ENCODE results near the gene C11orf54.
"Not testable (repeated sequence)": the region's sequence is repeated elsewhere in the genome, so short reads cannot be mapped to it uniquely, and the experiment has no call there.

Gene C11orf54

GRCh38 chr11:93772123-93772522 lies 30.7 kb downstream of the C11orf54 start:
- Histone ChIP-seq H3K9ac (ENCODE audit: low read length) (no peak overlapping the region), H3K79me1 (ENCODE audit: low read length) (no peaks in the 10 kb centered on the region), H4K8ac (ENCODE audit: low read depth, low read length) (no peak overlapping the region), H3K4me2 (ENCODE audit: low read length) (no peak overlapping the region), H3K79me2 (ENCODE audit: control insufficient read depth, insufficient read depth, low read length, poor library complexity) (no peaks in the 10 kb centered on the region), H3K4me3 (ENCODE audit: low read depth, low read length) (no peak overlapping the region), H3K27ac (ENCODE audit: low read depth, low read length) (no peak overlapping the region), H2AK5ac (ENCODE audit: low read length) (no peak overlapping the region), H3K18ac (ENCODE audit: low read length) (no peak overlapping the region), H2AFZ (ENCODE audit: insufficient read depth, low read length, poor library complexity) (no peak overlapping the region), H3K9me3 (ENCODE audit: insufficient read depth, low read depth, low read length) (no peaks in the 10 kb centered on the region), H3K14ac (ENCODE audit: low read length) (no peak overlapping the region), H3K4ac (ENCODE audit: low read depth, low read length) (no peak overlapping the region), H2BK5ac (ENCODE audit: low read depth, low read length, poor library complexity) (no peak overlapping the region), H3K36me3 (ENCODE audit: control insufficient read depth in 1 of 2, insufficient read depth in 2 of 2, low read length in 2 of 2) (no peaks in the 10 kb centered on the region), H4K12ac (ENCODE audit: low read depth, low read length) (no peak overlapping the region), H2BK12ac (ENCODE audit: low read length) (no peak overlapping the region), H3K27me3 (ENCODE audit: insufficient read depth, low read length) (no peaks in the 10 kb centered on the region), H3K23ac (ENCODE audit: low read length) (no peak overlapping the region), H3K4me1 (ENCODE audit: control insufficient read depth in 1 of 2, insufficient read depth in 2 of 2, low read length in 2 of 2) (no peaks in the 10 kb centered on the region), H4K91ac (ENCODE audit: low read depth, low read length) (no peak overlapping the region), H2BK120ac (ENCODE audit: insufficient read depth, low read length, poor library complexity) (no peak overlapping the region)
- no CpG with 5 or more reads among the region's 4 CpGs for WGBS (ENCODE audit: extremely low coverage, insufficient coverage, insufficient read length)
- peak; percentile 11 to 41 for DNase-seq

- Histone ChIP-seq H3K23ac (ENCODE audit: low read length) (no peak overlapping the region), H2BK12ac (ENCODE audit: low read length) (no peak overlapping the region), H3K18ac (ENCODE audit: low read length) (no peak overlapping the region), H3K14ac (ENCODE audit: low read length) (no peak overlapping the region), H4K12ac (ENCODE audit: low read depth, low read length) (no peak overlapping the region), H3K79me2 (ENCODE audit: control insufficient read depth, insufficient read depth, low read length, poor library complexity) (no peaks in the 10 kb centered on the region), H3K79me1 (ENCODE audit: low read length) (no peaks in the 10 kb centered on the region), H2BK120ac (ENCODE audit: insufficient read depth, low read length, poor library complexity) (no peak overlapping the region), H3K36me3 (ENCODE audit: control insufficient read depth in 1 of 2, insufficient read depth in 2 of 2, low read length in 2 of 2) (no peaks in the 10 kb centered on the region), H3K9me3 (ENCODE audit: insufficient read depth, low read depth, low read length) (no peaks in the 10 kb centered on the region), H2BK5ac (ENCODE audit: low read depth, low read length, poor library complexity) (no peak overlapping the region), H2AK5ac (ENCODE audit: low read length) (no peak overlapping the region), H3K27me3 (ENCODE audit: insufficient read depth, low read length) (no peaks in the 10 kb centered on the region), H3K9ac (ENCODE audit: low read length) (no peak overlapping the region), H4K8ac (ENCODE audit: low read depth, low read length) (no peak overlapping the region), H3K4me2 (ENCODE audit: low read length) (no peak overlapping the region), H3K4me1 (ENCODE audit: control insufficient read depth in 1 of 2, insufficient read depth in 2 of 2, low read length in 2 of 2) (no peaks in the 10 kb centered on the region), H3K27ac (ENCODE audit: low read depth, low read length) (no peak overlapping the region), H4K91ac (ENCODE audit: low read depth, low read length) (no peak overlapping the region), H3K4ac (ENCODE audit: low read depth, low read length) (no peak overlapping the region), H2AFZ (ENCODE audit: insufficient read depth, low read length, poor library complexity) (no peak overlapping the region), H3K4me3 (ENCODE audit: low read depth, low read length) (no peak overlapping the region)
- WGBS (ENCODE audit: extremely low coverage, insufficient coverage, insufficient read length): no CpG with 5 or more reads among the region's 3 CpGs
- no peak for DNase-seq
Measured at GRCh38 chr11:93773045-93773477, 31.6 kb downstream of the C11orf54 start.

- Histone ChIP-seq H3K14ac (ENCODE audit: low read length) (no peak overlapping the region), H3K4me2 (ENCODE audit: low read length) (no peak overlapping the region), H3K23ac (ENCODE audit: low read length) (no peak overlapping the region), H3K18ac (ENCODE audit: low read length) (no peak overlapping the region), H3K27me3 (ENCODE audit: insufficient read depth, low read length) (no peaks in the 10 kb centered on the region), H3K4me3 (ENCODE audit: low read depth, low read length) (no peak overlapping the region), H3K79me2 (ENCODE audit: control insufficient read depth, insufficient read depth, low read length, poor library complexity) (no peaks in the 10 kb centered on the region), H4K12ac (ENCODE audit: low read depth, low read length) (peak overlapping the region; percentile 25), H2BK12ac (ENCODE audit: low read length) (no peak overlapping the region), H3K36me3 (ENCODE audit: control insufficient read depth in 1 of 2, insufficient read depth in 2 of 2, low read length in 2 of 2) (no peaks in the 10 kb centered on the region), H2AFZ (ENCODE audit: insufficient read depth, low read length, poor library complexity) (no peak overlapping the region), H2AK5ac (ENCODE audit: low read length) (no peak overlapping the region), H3K9ac (ENCODE audit: low read length) (no peak overlapping the region), H3K9me3 (ENCODE audit: insufficient read depth, low read depth, low read length) (no peaks in the 10 kb centered on the region), H2BK5ac (ENCODE audit: low read depth, low read length, poor library complexity) (no peak overlapping the region), H3K4ac (ENCODE audit: low read depth, low read length) (no peak overlapping the region), H4K8ac (ENCODE audit: low read depth, low read length) (no peak overlapping the region), H4K91ac (ENCODE audit: low read depth, low read length) (no peak overlapping the region), H2BK120ac (ENCODE audit: insufficient read depth, low read length, poor library complexity) (no peak overlapping the region), H3K27ac (ENCODE audit: low read depth, low read length) (no peak overlapping the region), H3K4me1 (ENCODE audit: control insufficient read depth in 1 of 2, insufficient read depth in 2 of 2, low read length in 2 of 2) (no peaks in the 10 kb centered on the region), H3K79me1 (ENCODE audit: low read length) (no peaks in the 10 kb centered on the region)
- DNase-seq: no peak
- WGBS (ENCODE audit: extremely low coverage, insufficient coverage, insufficient read length): no CpG with 5 or more reads among the region's 10 CpGs
Measured at GRCh38 chr11:93773601-93774200, 32.2 kb downstream of the C11orf54 start.

GRCh38 chr11:93774560-93774959 lies 33.1 kb downstream of the C11orf54 start:
- not testable (repeated sequence) for H4K8ac ChIP-seq (ENCODE audit: low read depth, low read length); H3K27me3 ChIP-seq (ENCODE audit: insufficient read depth, low read length); H3K18ac ChIP-seq (ENCODE audit: low read length); H2AFZ ChIP-seq (ENCODE audit: insufficient read depth, low read length, poor library complexity); H3K14ac ChIP-seq (ENCODE audit: low read length); DNase-seq; H2BK5ac ChIP-seq (ENCODE audit: low read depth, low read length, poor library complexity); H4K91ac ChIP-seq (ENCODE audit: low read depth, low read length); H2BK120ac ChIP-seq (ENCODE audit: insufficient read depth, low read length, poor library complexity); H3K27ac ChIP-seq (ENCODE audit: low read depth, low read length); H3K4me3 ChIP-seq (ENCODE audit: low read depth, low read length); H4K12ac ChIP-seq (ENCODE audit: low read depth, low read length); H3K79me2 ChIP-seq (ENCODE audit: control insufficient read depth, insufficient read depth, low read length, poor library complexity); H3K4me2 ChIP-seq (ENCODE audit: low read length); H3K4ac ChIP-seq (ENCODE audit: low read depth, low read length); H2BK12ac ChIP-seq (ENCODE audit: low read length); H3K79me1 ChIP-seq (ENCODE audit: low read length); H3K9ac ChIP-seq (ENCODE audit: low read length); H3K23ac ChIP-seq (ENCODE audit: low read length); H2AK5ac ChIP-seq (ENCODE audit: low read length); H3K9me3 ChIP-seq (ENCODE audit: insufficient read depth, low read depth, low read length); H3K36me3 ChIP-seq (ENCODE audit: control insufficient read depth in 1 of 2, insufficient read depth in 2 of 2, low read length in 2 of 2); H3K4me1 ChIP-seq (ENCODE audit: control insufficient read depth in 1 of 2, insufficient read depth in 2 of 2, low read length in 2 of 2)
- no CpG with 5 or more reads among the region's 3 CpGs for WGBS (ENCODE audit: extremely low coverage, insufficient coverage, insufficient read length)
